HG02943 (cell line): ENCODE results near the gene CEP19.
A peak's percentile ranks its signal among the peaks of the same experiment; 100 is the strongest.

Experiments
- ATAC-seq: cut with Tn5 transposase; IDR thresholded peaks from one replicate; pipeline ENCODE4 v1.9.1; 2021; ENCODE audit warnings: mild to moderate bottlenecking, low read depth, moderate library complexity; ENCODE audit not compliant: unreplicated experiment

CEP19 gene

GRCh38 chr3:196712514-196713413, 714 bp upstream of the CEP19 start:
- peak; percentile 47 for ATAC-seq

DNA sequence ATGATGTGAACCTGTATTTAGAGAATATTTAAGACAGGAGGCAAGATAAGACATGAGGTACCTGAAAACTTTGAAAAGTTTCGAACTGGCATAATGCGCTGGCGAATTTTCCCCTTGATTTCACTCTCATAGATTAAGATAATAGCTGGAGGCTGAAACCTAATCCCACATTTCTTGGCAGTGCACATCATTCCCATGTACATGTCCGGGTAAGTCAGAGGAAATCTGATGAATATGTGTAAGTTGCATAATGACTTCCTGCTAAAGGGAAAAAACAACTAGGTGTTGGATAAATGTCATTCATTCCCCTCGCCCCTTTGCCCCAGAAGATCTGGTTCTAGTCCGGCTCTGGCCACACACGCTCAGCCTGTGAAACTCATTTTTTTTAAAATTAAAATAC, 3.6 kb downstream of the CEP19 start:
- no peak for ATAC-seq

DNA sequence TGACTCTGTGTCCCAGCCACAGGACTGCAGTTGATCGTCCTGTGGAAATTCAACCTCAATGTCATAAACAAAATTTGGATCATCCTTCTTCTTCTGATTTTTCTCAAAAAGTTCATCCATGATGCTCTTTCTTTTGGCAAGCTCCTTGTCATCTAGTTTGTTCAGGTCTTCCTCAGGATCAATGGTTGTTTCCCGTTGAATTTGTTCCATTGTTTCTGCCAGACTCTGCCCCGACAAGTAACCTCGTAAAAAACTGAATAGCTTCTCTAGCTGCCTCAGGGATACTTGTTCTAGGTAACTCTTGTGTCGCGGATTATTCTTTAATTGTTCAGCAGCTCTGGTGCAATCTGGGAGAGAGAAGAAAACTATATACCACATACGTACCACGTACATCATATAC, 4.5 kb downstream of the CEP19 start:
- no peak for ATAC-seq

- ATAC-seq, result no peak
Measured at GRCh38 chr3:196706731-196707130, 5.3 kb downstream of the CEP19 start.

GRCh38 chr3:196706327-196706726, 5.7 kb downstream of the CEP19 start:
- no peak for ATAC-seq

GRCh38 chr3:196700801-196701200, 11.2 kb downstream of the CEP19 start:
- no peak for ATAC-seq

- no peak for ATAC-seq
Measured at GRCh38 chr3:196699749-196700148, 12.3 kb downstream of the CEP19 start.

DNA sequence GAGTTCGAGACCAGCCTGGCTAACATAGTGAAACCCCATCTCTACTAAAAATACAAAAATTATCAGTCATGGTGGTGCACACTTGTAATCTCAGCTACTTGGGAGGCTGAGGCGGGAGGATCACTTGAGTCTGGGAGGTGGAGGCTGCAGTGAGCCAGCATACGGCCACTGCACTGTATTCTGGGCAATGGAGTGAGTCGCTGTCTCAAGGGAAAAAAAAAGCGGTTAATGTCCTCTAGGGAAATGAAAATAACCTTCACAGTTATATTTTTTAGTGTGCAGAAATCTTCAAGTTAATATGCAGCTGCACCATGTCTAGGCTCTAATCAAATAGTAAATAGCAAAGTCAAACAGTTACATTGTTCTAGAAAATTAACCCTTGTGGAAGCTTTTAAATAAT, 14.8 kb downstream of the CEP19 start:
- no peak for ATAC-seq

- no peak for ATAC-seq
Measured at GRCh38 chr3:196695849-196696226, 16.2 kb downstream of the CEP19 start.

DNA sequence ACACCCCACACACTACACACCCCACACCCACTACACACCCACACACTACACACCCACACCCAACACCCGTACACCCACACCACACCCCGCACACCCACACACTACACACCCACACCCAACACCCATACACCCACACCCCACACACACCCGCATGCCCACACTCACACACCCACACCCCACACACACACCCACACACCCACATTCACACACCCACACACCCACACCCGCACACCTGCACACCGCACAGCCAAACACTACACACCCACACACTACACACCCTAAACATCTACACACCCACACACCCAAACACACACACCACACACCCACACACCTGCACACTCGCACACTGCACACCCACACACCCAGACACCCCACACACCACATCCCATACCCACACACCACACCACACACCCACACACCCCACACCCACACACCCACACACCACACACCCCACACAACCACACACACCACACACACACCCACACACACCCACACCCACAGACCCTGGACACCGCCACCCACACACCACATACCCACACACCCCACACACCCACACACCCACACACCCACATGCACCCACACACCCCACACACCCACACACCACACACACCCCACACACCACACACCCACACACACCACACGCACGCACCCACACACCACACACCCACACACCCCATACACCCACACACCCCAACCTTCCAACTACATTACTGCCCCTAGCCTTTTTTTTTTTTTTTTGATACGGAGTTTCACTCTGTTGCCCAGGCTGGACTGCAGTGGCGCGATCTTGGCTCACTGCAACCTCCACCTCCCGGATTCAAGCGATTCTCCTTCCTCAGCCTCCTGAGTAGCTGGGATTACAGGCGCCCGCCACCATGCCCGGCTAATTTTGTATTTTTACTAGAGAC, 16.9 kb downstream of the CEP19 start:
- ATAC-seq, result no peak

DNA sequence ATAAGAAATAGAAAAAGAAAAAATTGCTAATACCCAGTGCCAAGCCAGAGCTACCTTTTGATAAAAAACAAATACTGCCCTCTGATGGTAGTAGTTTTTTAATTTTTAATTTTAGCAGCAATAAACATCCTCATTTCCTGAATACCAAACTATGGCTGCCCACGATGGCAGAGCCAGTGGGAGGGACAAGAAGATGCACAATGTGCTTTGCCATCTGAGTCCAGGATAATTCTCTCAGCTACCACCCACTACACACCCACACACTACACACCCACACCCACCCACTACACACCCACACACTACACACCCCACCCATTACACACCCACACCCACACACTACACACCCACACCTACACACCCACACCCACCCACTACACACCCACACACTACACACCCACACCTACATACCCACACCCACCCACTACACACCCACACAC, 17.8 kb downstream of the CEP19 start:
- ATAC-seq, result no peak

GRCh38 chr3:196691386-196691785, 20.7 kb downstream of the CEP19 start:
- no peak for ATAC-seq

DNA sequence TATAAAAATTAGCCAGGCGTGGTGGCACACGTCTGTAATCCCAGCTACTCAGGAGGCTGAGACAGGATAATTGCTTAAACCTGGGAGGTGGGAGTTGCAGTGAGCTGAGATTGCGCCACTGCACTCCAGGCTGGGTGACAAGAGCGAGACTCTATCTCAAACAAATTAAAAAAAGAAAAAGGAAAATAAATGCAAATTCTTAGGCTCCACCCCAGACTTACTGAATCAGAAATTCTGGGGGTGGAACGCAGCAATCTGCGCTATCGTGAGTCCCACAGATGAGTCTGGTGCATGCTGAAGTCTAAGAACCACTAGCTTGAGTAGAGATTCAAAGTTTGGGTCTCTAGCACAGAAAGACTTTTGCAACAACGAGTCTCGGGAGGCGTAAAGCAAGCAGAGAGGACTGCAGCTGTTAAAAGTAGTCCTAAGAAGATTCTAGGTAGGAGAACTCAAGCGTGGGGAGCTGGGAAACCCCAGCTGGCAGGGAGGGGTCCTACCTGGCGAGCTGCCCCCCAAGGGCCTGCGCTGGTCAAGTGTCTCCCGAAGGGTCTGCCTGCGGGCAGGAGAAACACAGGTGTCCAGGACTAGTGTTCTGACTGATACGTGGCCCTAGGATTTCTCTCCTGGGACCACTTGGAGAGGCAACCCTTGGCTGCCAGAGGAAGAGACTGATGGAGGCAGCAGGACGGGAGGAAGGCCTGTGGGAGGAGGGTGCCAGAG, 21.9 kb downstream of the CEP19 start:
- no peak for ATAC-seq

- ATAC-seq, result no peak
Measured at GRCh38 chr3:196688349-196688748, 23.7 kb downstream of the CEP19 start.

- ATAC-seq, result no peak
Measured at GRCh38 chr3:196686436-196686835, 25.6 kb downstream of the CEP19 start.

DNA sequence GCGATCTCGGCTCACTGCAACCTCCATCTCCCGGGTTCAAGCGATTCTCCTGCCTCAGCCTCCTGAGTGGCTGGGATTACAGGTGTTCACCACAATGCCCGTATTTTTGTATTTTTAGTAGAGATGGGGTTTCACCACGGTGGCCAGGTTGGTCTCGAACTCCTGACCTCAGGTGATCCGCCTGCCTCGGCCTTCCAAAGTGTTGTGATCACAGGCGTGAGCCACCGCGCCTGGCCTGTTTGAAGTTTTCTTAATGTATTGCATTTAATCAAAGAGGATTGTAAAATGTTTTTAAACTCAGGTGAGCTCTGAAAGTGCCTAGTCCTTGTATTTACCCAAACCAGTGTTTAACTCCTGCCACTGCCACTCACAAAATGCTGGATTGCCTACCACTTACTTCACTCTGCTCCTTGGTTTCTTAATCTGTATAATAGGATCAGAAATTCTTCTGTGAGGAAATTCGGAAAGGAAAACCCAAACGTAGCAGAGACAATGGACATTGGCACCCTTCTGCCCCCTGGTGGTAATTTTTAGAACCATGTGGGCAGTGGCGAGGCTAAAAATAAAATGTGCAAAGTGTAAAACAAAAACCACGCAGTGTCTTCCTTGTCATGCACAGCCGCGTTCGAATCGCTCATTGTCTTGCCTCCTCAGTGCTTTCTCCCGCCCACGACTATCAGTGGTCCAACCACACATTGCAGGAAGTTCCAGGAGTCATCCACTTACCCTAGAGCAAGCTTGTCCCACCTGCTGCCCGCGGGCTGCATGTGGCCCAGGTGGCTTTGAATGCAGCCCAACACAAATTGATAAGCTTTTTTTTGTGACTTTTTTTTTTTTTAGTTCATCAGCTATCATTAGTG, 27.3 kb downstream of the CEP19 start:
- ATAC-seq, result peak; percentile 74

GRCh38 chr3:196677931-196678330, 34.1 kb downstream of the CEP19 start:
- no peak for ATAC-seq

DNA sequence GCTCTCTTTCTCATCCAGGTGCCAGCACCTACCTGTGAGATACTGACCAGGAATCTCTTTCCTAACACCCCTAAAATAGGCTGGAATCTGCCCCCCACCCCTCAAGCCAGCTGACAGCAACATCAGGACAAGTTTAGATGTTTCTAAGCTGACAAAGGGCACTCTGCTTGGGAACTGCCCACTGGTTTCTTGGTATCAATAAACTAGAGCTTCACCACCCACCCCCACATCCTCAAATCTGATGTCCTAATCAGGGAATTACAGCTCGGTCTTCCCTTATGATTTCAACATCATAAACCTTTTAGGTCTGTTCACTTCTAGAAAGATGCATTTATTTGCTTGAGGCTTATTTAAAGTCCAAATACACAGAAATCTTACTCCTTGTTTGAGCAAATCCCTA, 34.7 kb downstream of the CEP19 start:
- no peak for ATAC-seq

- ATAC-seq, result no peak
Measured at GRCh38 chr3:196673632-196674031, 38.4 kb downstream of the CEP19 start.

DNA sequence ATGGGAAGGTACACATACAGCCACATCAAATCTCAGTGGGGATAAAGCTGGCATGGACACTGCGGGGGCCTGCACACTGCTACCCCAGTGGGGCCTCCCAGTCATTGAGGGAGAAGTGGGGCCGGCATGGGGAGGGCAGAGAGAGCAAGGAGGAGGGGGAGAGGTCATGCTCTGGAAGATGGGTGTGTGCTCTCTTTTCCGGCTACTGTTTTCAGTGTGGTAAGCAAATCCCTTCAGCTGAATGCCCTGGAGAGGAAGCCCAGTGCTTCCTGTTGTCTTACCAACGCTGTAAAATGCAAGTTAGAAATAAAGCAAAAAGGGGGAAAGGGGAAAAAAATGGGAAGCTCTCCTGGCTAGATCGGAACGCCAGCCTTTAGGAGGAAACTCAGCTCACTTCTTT, 41.7 kb downstream of the CEP19 start:
- no peak for ATAC-seq
